Neural crest cell (in vitro differentiated cells): ENCODE results near the gene TRIP12. TPM values are rescaled to one million over a fixed set of nuclear protein-coding genes. Genes with fewer than 3 reads are reported as not detected.
"Not testable (repeated sequence)": the region's sequence is repeated elsewhere in the genome, so short reads cannot be mapped to it uniquely, and the experiment has no call there.

ENCODE experiments used
- DNase-seq: peaks from one replicate; pipeline ENCODE4 v3.0.0; 2021; ENCODE audit warnings: low read depth, mixed read lengths, low spot score
- H3K27ac Mint-ChIP-seq: one replicate; pipeline ENCODE4 v1.8.0; 2021; ENCODE audit warnings: mild to moderate bottlenecking, mixed read lengths; ENCODE audit not compliant: unreplicated experiment
- H3K27me3 Mint-ChIP-seq: 2 replicates; pipeline ENCODE4 v1.8.0; 2021; ENCODE audit warnings: low read depth, mild to moderate bottlenecking, mixed read lengths
- H3K36me3 Mint-ChIP-seq: 2 replicates; pipeline ENCODE4 v1.8.0; 2021; ENCODE audit warnings: low read depth, mild to moderate bottlenecking, mixed read lengths
- H3K4me1 Mint-ChIP-seq: 2 replicates; pipeline ENCODE4 v1.8.0; 2021; ENCODE audit warnings: mixed read lengths
- H3K4me3 Mint-ChIP-seq: one replicate; pipeline ENCODE4 v1.8.0; 2021; ENCODE audit warnings: mild to moderate bottlenecking, mixed read lengths
- H3K9me3 Mint-ChIP-seq: 2 replicates; pipeline ENCODE4 v1.8.0; 2021; ENCODE audit warnings: mixed read lengths
- total RNA-seq: library from RNA; stranded (reverse); gene quantifications from 2 replicates; pipeline ENCODE4 v1.2.1, GENCODE V29; 2021
- TF ChIP-seq, protein P1 (sequence below): fragments of 200-600 bp; sonication (generic); conservative IDR thresholded peaks from 2 replicates; pipeline ENCODE4 v1.5.0; 2021; ENCODE audit warnings: antibody characterized with exemption, mild to moderate bottlenecking

TRIP12 gene
- total RNA-seq, 1 donor from 2014 or later, result 222 TPM

DNA sequence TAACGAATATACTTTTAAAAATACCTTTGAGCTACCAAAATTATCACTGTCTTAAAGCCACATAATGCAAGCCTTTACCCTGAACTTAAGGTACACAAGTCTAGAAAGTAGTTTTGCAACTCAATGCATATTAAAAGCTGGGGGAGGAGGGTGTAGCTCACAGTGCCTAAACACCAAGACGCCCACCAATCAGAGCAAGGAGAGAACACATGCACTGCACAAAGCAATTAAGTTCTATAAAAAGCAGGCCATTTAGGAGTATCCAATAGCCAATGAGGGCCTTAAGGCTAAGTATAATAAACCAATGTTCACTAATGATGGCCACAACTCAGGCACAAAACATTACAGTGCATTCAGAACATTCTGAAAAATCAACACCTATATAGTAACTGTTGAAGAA is 16.2 kb downstream of the TRIP12 start:
- TF ChIP-seq, protein P1, sequence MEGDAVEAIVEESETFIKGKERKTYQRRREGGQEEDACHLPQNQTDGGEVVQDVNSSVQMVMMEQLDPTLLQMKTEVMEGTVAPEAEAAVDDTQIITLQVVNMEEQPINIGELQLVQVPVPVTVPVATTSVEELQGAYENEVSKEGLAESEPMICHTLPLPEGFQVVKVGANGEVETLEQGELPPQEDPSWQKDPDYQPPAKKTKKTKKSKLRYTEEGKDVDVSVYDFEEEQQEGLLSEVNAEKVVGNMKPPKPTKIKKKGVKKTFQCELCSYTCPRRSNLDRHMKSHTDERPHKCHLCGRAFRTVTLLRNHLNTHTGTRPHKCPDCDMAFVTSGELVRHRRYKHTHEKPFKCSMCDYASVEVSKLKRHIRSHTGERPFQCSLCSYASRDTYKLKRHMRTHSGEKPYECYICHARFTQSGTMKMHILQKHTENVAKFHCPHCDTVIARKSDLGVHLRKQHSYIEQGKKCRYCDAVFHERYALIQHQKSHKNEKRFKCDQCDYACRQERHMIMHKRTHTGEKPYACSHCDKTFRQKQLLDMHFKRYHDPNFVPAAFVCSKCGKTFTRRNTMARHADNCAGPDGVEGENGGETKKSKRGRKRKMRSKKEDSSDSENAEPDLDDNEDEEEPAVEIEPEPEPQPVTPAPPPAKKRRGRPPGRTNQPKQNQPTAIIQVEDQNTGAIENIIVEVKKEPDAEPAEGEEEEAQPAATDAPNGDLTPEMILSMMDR, result no peak
- Mint-ChIP-seq H3K9me3 (no peaks in the 10 kb centered on the region), H3K4me3 (no peak overlapping the region), H3K36me3 (peaks cover 5% of the 10 kb centered on the region), H3K27ac (no peak overlapping the region), H3K4me1 (peaks cover 26% of the 10 kb centered on the region), H3K27me3 (no peaks in the 10 kb centered on the region)
- DNase-seq, result no peak

DNA sequence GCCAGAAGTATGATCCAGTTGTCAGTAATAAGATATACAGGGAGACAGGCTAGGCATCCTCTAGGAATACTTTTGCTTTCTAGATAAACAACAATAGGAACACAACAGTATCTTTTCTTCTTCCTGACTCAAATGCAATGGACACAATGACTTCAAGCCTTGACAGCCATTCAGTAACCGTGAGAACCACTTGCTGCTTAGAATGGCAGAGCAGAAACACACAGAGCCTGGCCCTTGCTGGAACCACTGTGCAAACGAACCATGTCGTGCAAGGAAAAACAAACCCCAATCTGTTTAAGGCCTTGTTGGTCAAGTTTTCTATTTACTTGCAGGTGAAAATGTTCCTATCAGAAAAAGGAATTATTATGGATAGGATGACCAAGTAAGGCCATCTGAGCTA is 18.8 kb downstream of the TRIP12 start:
- DNase-seq, result no peak
- TF ChIP-seq, protein P1, result no peak
- no peak overlapping the region for H3K27ac Mint-ChIP-seq
- no peak overlapping the region for H3K4me3 Mint-ChIP-seq
- peaks cover 25% of the 10 kb centered on the region for H3K4me1 Mint-ChIP-seq
- peaks cover 9% of the 10 kb centered on the region for H3K36me3 Mint-ChIP-seq
- H3K27me3 Mint-ChIP-seq, result no peaks in the 10 kb centered on the region
- no peaks in the 10 kb centered on the region for H3K9me3 Mint-ChIP-seq

DNA sequence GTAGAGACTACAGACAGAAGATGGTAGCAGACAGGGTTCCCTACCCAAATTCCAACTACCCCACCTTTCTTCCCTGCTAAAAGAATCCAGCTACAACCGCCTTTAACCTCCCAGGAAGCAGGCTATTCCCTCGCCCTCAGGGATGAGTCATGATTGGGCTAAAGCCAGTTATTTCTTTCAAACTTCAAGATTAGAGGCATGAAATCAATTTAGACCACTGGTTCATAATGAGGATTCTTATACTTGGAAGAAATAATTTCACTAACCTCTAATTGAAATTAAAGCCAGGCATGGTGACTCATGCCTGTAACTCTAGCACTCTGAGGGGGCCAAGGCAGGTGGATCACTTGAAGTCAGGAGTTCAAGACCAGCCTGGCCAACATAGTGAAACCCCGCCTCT is 20.0 kb downstream of the TRIP12 start:
- TF ChIP-seq, protein P1, result no peak
- no peak overlapping the region for H3K27ac Mint-ChIP-seq
- no peaks in the 10 kb centered on the region for H3K9me3 Mint-ChIP-seq
- peaks cover 31% of the 10 kb centered on the region for H3K4me1 Mint-ChIP-seq
- H3K36me3 Mint-ChIP-seq, result peaks cover 9% of the 10 kb centered on the region
- H3K4me3 Mint-ChIP-seq, result no peak overlapping the region
- no peaks in the 10 kb centered on the region for H3K27me3 Mint-ChIP-seq
- no peak for DNase-seq

DNA sequence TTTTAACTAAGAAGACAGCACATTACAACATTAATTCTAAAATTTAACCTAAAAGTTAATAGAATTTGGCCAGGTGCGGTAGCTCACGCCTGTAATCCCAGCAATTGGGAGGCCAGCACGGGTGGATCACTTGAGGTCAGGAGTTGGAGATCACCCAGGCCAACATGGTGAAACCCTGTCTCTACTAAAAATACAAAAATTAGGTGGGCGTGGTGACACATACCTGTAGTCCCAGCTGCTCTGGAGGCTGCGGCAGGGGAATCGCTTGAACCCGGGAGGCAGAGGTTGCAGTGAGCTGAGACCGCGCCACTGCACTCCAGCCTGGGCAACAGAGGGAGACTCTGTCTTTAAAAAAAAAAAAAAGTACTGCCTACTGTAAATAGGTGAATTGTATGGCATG is 21.3 kb downstream of the TRIP12 start:
- H3K27me3 Mint-ChIP-seq, DNase-seq, H3K4me3 Mint-ChIP-seq, H3K27ac Mint-ChIP-seq, H3K9me3 Mint-ChIP-seq, H3K36me3 Mint-ChIP-seq: not testable (repeated sequence)
- H3K4me1 Mint-ChIP-seq, result peaks cover 28% of the 10 kb centered on the region

DNA sequence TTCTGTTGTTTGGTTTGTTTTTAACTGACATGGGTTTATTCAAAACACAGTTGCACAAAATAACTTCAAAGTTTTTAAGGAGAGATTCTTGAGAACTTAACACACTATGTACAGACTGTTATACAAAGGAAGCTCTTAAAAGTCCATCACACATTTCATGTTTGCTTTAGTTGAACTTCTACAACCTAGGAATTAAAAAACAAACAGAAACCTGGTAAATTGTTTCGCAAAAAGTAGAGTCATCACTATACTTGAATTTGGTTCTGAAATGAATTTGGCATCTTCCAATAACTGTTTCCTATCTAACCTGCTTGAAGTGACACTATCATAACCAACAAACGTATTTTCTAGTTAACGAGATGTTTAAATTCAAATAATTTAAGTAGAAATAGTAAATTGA is 21.8 kb downstream of the TRIP12 start:
- Mint-ChIP-seq H3K36me3 (peaks cover 9% of the 10 kb centered on the region), H3K27me3 (no peaks in the 10 kb centered on the region), H3K9me3 (no peaks in the 10 kb centered on the region), H3K4me1 (peaks cover 23% of the 10 kb centered on the region), H3K4me3 (no peak overlapping the region), H3K27ac (no peak overlapping the region)
- TF ChIP-seq, protein P1, result no peak
- no peak for DNase-seq

DNA sequence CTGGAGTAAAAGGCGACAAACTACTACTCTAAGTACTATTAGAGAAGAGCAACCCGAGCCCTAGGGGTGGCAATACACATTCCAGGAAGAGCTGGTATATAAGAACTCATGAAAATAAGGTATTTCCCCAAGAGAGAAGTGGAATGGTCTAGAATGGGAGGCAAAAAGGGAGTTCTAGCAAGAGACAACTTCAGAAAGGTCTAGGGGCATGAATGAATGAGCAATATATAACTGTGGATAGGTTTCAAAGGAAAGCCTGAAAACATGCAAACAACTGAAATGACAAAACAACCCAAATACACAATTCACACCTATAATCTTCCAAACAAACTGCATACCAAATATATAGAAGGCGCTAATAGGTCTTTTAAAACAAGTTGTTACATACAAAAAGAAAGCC is 22.2 kb downstream of the TRIP12 start:
- H3K27me3 Mint-ChIP-seq, result no peaks in the 10 kb centered on the region
- H3K4me3 Mint-ChIP-seq, result no peak overlapping the region
- no peak for DNase-seq
- H3K4me1 Mint-ChIP-seq, result peaks cover 23% of the 10 kb centered on the region
- no peaks in the 10 kb centered on the region for H3K9me3 Mint-ChIP-seq
- H3K36me3 Mint-ChIP-seq, result peaks cover 9% of the 10 kb centered on the region
- TF ChIP-seq, protein P1, result no peak
- no peak overlapping the region for H3K27ac Mint-ChIP-seq
